ENCODE results near the gene PRKAR1A. TPM values are rescaled to one million over a fixed set of nuclear protein-coding genes. Genes with fewer than 3 reads are reported as not detected.

PRKAR1A gene
- total and polyA plus RNA-seq, 2 of the 8 experiments (the other 6 are each of a cell fraction or from before 2014, with no cell fraction given) = 39.3 to 149 TPM

GRCh38 chr17:68511671-68512246 is 471 bp upstream of the PRKAR1A start (continued):
- TF ChIP-seq JUN (IDR thresholded peaks at IDR 0.05; ENCODE audit: low read depth, low read length) (no peak), BCL11A (IDR thresholded peaks at IDR 0.05; ENCODE audit: low read depth in 2 of 2, low read length in 2 of 2) (no peak)
